Measurements from ENCODE around the gene DYDC1. TPM values are rescaled to one million over a fixed set of nuclear protein-coding genes. Genes with fewer than 3 reads are reported as not detected.

DYDC1 gene
- total RNA-seq, 1 donor from 2014 or later = not detected

Other genes with a start within 250 kb of the DYDC1 start
- gene PLAC9, start 224.0 kb downstream of the DYDC1 start, total RNA-seq = 0.60 and 0.68 TPM in 2 replicates
- 33.7 and 54.9 TPM in 2 replicates for gene ANXA11, start 151.2 kb downstream of the DYDC1 start, total RNA-seq
- gene MAT1A, start 67.1 kb downstream of the DYDC1 start, total RNA-seq = not detected in 2 replicates
- gene DYDC2, start within 50 bp of the DYDC1 start, total RNA-seq = not detected in 2 replicates
- gene PRXL2A, start 51.8 kb upstream of the DYDC1 start, total RNA-seq = 343 and 346 TPM in 2 replicates
- gene TSPAN14, start 97.6 kb upstream of the DYDC1 start, total RNA-seq = 91.0 and 148 TPM in 2 replicates
- gene SH2D4B, start 181.1 kb upstream of the DYDC1 start, total RNA-seq = 0.05 and 0.34 TPM in 2 replicates

Measured in dermis blood vessel endothelial cell (primary cell).